Keratinocyte (primary cell): ENCODE results near the gene THOP1. TPM values are rescaled to one million over a fixed set of nuclear protein-coding genes. Genes with fewer than 3 reads are reported as not detected.

Experiments
- DNase-seq: peaks from one replicate; pipeline ENCODE4 v3.0.0-alpha.2; 2011; ENCODE audit warnings: low read depth, missing footprints, low spot score
- FAIRE-seq: peaks from 2 replicates; lab custom pipeline; 2011; peaks lifted over from hg19 to GRCh38; lab: Jason Lieb, UNC
- H2AFZ ChIP-seq: 2 replicates; pipeline ENCODE4 v1.6.0; 2012; ENCODE audit warnings: low read length, control low read depth, inconsistent platforms; ENCODE audit not compliant: control insufficient read depth
- H3K27ac ChIP-seq: 2 replicates; pipeline ENCODE4 v1.5.1; 2011; ENCODE audit warnings: low read length; ENCODE audit not compliant: control insufficient read depth, insufficient read depth
- H3K27me3 ChIP-seq: 3 replicates; pipeline ENCODE4 v1.6.0; 2011; ENCODE audit warnings: low read length; ENCODE audit not compliant: control insufficient read depth, insufficient read depth; ENCODE audit errors: extremely low read depth
- H3K36me3 ChIP-seq, 2 experiments: 2 replicates in 1 of 2; 3 replicates in 1 of 2; pipeline ENCODE4 v1.5.1; 2011; ENCODE audit warnings: low read length in 2 of 2, mild to moderate bottlenecking in 1 of 2; ENCODE audit not compliant: control insufficient read depth in 2 of 2, insufficient read depth in 2 of 2; ENCODE audit errors: extremely low read depth in 1 of 2
- H3K4me1 ChIP-seq: 3 replicates; pipeline ENCODE4 v1.5.1; 2011; ENCODE audit warnings: low read length; ENCODE audit not compliant: control insufficient read depth, insufficient read depth; ENCODE audit errors: extremely low read depth
- H3K4me2 ChIP-seq: 3 replicates; pipeline ENCODE4 v1.6.0; 2011; ENCODE audit warnings: low read depth, low read length; ENCODE audit not compliant: control insufficient read depth, insufficient read depth; ENCODE audit errors: extremely low read depth
- H3K4me3 ChIP-seq, 3 experiments: fragments of 200-600 bp in 1 of 3; sonication (generic) in 1 of 3; 2 replicates in 2 of 3; 3 replicates in 1 of 3; pipeline ENCODE4 v1.5.1; 2011 to 2016; ENCODE audit warnings: low read length in 3 of 3, mild to moderate bottlenecking in 3 of 3, control low read depth in 2 of 3, inconsistent platforms in 1 of 3, low read depth in 1 of 3, mixed read lengths in 1 of 3, mixed run types in 1 of 3, moderate library complexity in 1 of 3; ENCODE audit not compliant: control insufficient read depth in 2 of 3, insufficient read depth in 2 of 3; ENCODE audit errors: extremely low read depth in 1 of 3
- H3K79me2 ChIP-seq: 2 replicates; pipeline ENCODE4 v1.6.0; 2012; ENCODE audit warnings: low read length; ENCODE audit not compliant: control insufficient read depth, insufficient read depth
- H3K9ac ChIP-seq: 3 replicates; pipeline ENCODE4 v1.6.0; 2011; ENCODE audit warnings: low read length; ENCODE audit not compliant: control insufficient read depth, insufficient read depth; ENCODE audit errors: extremely low read depth
- H3K9me1 ChIP-seq: 3 replicates; pipeline ENCODE4 v1.6.0; 2011; ENCODE audit warnings: low read length; ENCODE audit not compliant: control insufficient read depth, insufficient read depth; ENCODE audit errors: extremely low read depth
- H3K9me3 ChIP-seq: 2 replicates; pipeline ENCODE4 v1.5.1; 2012; ENCODE audit warnings: low read depth, low read length; ENCODE audit not compliant: control insufficient read depth
- H4K20me1 ChIP-seq: 3 replicates; pipeline ENCODE4 v1.6.0; 2011; ENCODE audit warnings: low read length; ENCODE audit not compliant: control insufficient read depth, insufficient read depth; ENCODE audit errors: extremely low read depth
- CTCF ChIP-seq, 3 experiments: IDR thresholded peaks in 1 of 3; conservative IDR thresholded peaks in 1 of 3; optimal IDR thresholded peaks in 1 of 3; 2 replicates in 2 of 3; 3 replicates in 1 of 3; pipeline versions ENCODE3 to v1.5.1; 2011; ENCODE audit warnings: low read length in 3 of 3, mild to moderate bottlenecking in 3 of 3, moderate library complexity in 2 of 3, control low read depth in 1 of 3, inconsistent platforms in 1 of 3; ENCODE audit not compliant: insufficient read depth in 2 of 3; ENCODE audit errors: extremely low read depth in 1 of 3
- EZH2 ChIP-seq: IDR thresholded peaks from one replicate; pipeline ENCODE4 v1.6.1; 2012; ENCODE audit warnings: inconsistent platforms, mild to moderate bottlenecking, low read length, moderate library complexity
- dilution Hi-C: fragments of 300-500 bp; cut with MboI; formaldehyde crosslinking; loops from one replicate; pipeline ENCODE4 v1.7.0; 2020; ENCODE audit warnings: low sequenced_read_pairs; ENCODE audit not compliant: extremely low pct_ligation_motif_present
- polyA plus RNA-seq, 5 experiments: library from polyadenylated mRNA; depleted of rRNA in 3 of 5; stranded (reverse) in 3 of 5; stranded (forward) in 1 of 5; unstranded in 1 of 5; fragments of >200 nt; gene quantifications; 1 replicate in 1 of 5; 2 replicates in 3 of 5; 3 replicates in 1 of 5; pipeline versions ENCODE4 v1.2.1 to v1.2.3, GENCODE V29; 2011 to 2012; ENCODE audit warnings: missing spikeins in 2 of 5, low read depth in 1 of 5, low replicate concordance in 1 of 5

THOP1 gene
- polyA plus RNA-seq, 1 donor (not counting 4 experiments of a cell fraction or from before 2014, with no cell fraction given) = 69.9 TPM

- Histone ChIP-seq H3K9ac (no peak overlapping the region), H3K4me2 (no peak overlapping the region), H4K20me1 (peaks cover 3% of the 10 kb centered on the region), H3K27ac (no peak overlapping the region), H3K27me3 (no peaks in the 10 kb centered on the region), H3K79me2 (no peaks in the 10 kb centered on the region), H3K9me1 (no peaks in the 10 kb centered on the region), H3K4me1 (no peaks in the 10 kb centered on the region), H3K9me3 (no peaks in the 10 kb centered on the region), H2AFZ (no peak overlapping the region), H3K36me3 (peaks cover 27 to 34% of the 10 kb centered on the region in 2 experiments), H3K4me3 (no peak overlapping the region)
- TF ChIP-seq EZH2 (no peak), CTCF (optimal IDR thresholded peaks at IDR 0.05 in 1 of 3, IDR thresholded peaks at IDR 0.05 in 1 of 3, conservative IDR thresholded peaks at IDR 0.05 in 1 of 3; ENCODE audit: extremely low read depth in 1 of 3, insufficient read depth in 2 of 3, low read length in 3 of 3) (no peak)
- FAIRE-seq (no peak), DNase-seq (no peak)
- dilution Hi-C loops = no loop called here
Measured at GRCh38 chr19:2756921-2757881, 28.1 kb upstream of the THOP1 start.

DNA sequence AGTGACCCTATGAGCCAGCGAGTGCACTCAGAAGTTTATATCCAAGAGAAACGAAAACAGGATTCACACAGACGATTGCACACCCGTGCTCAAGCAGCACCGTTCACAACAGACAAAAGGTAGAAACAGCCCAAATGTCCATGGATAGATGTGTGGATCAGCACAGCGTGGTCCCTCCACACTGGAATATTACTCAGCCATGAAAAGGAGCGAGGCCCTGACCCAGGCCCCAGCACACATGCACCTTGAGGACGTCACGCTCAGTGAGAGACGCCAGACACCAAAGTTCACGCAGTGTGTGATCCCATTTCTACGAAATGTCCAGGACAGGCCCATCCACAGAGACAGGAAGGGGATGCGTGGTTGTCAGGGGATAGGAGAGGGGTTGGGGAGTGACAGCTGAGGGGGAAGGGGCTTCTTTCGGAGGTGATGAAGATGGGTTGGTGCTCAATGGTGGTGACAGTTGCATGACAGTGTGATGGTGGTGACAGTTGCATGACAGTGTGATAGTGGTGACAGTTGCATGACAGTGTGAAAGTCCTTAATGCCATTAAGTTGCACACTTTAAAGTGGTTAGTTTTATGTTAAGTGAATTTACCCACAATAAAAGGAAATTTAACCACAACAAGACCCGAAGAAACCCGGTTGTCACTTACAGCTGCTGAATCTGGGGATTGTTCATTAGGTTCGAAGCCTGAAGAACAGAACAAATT is 26.5 kb upstream of the THOP1 start:
- Histone ChIP-seq H3K27ac (no peak overlapping the region), H2AFZ (no peak overlapping the region), H3K9me3 (no peaks in the 10 kb centered on the region), H3K4me1 (no peaks in the 10 kb centered on the region), H4K20me1 (peaks cover 3% of the 10 kb centered on the region), H3K9ac (no peak overlapping the region), H3K36me3 (peaks cover 33 to 42% of the 10 kb centered on the region in 2 experiments), H3K79me2 (no peaks in the 10 kb centered on the region), H3K27me3 (no peaks in the 10 kb centered on the region), H3K4me3 (no peak overlapping the region), H3K4me2 (no peak overlapping the region), H3K9me1 (no peaks in the 10 kb centered on the region)
- dilution Hi-C loops = no loop called here
- no peak for TF ChIP-seq CTCF (optimal IDR thresholded peaks at IDR 0.05 in 1 of 3, IDR thresholded peaks at IDR 0.05 in 1 of 3, conservative IDR thresholded peaks at IDR 0.05 in 1 of 3; ENCODE audit: extremely low read depth in 1 of 3, insufficient read depth in 2 of 3, low read length in 3 of 3)
- TF ChIP-seq EZH2 = no peak
- no peak for FAIRE-seq
- no peak for DNase-seq
